Activated naive CD8-positive, alpha-beta T cell treated with anti-CD3 and anti-CD28 coated beads, Interleukin-2, amount 50 U/mL, for 24 hours (primary cell): ENCODE data around the gene XRRA1.
"Not testable (repeated sequence)": the region's sequence is repeated elsewhere in the genome, so short reads cannot be mapped to it uniquely, and the experiment has no call there.

Source experiments
- ATAC-seq: fragments of 150-1000 bp; cut with Tn5 transposase; one replicate; pipeline ENCODE4 v1.10.0; 2021
- DNase-seq: peaks from one replicate; pipeline ENCODE4 v3.0.0; 2021
- H3K27ac Mint-ChIP-seq: one replicate; pipeline ENCODE4 v1.8.0; 2021; ENCODE audit warnings: mild to moderate bottlenecking, mixed read lengths
- H3K27me3 Mint-ChIP-seq: one replicate; pipeline ENCODE4 v1.8.0; 2021; ENCODE audit warnings: mixed read lengths
- H3K36me3 Mint-ChIP-seq: one replicate; pipeline ENCODE4 v1.8.0; 2021; ENCODE audit warnings: low read depth, mixed read lengths
- H3K4me1 Mint-ChIP-seq: one replicate; pipeline ENCODE4 v1.8.0; 2021; ENCODE audit warnings: mixed read lengths
- H3K4me3 Mint-ChIP-seq: one replicate; pipeline ENCODE4 v1.8.0; 2021; ENCODE audit warnings: mild to moderate bottlenecking, moderate library complexity, mixed read lengths
- H3K9me3 Mint-ChIP-seq: one replicate; pipeline ENCODE4 v1.8.0; 2021; ENCODE audit warnings: mixed read lengths

Gene XRRA1

GRCh38 chr11:74895340-74896116 lies 53.4 kb downstream of the XRRA1 start:
- no peaks in the 10 kb centered on the region for H3K4me1 Mint-ChIP-seq
- H3K27me3 Mint-ChIP-seq: no peaks in the 10 kb centered on the region
- ATAC-seq (no peak), DNase-seq (no peak)
- no peak overlapping the region for H3K27ac Mint-ChIP-seq
- H3K4me3 Mint-ChIP-seq: no peak overlapping the region
- H3K9me3 Mint-ChIP-seq: peaks cover 53% of the 10 kb centered on the region
- peaks cover 61% of the 10 kb centered on the region for H3K36me3 Mint-ChIP-seq

- ATAC-seq, DNase-seq, H3K27ac Mint-ChIP-seq, H3K4me3 Mint-ChIP-seq, H3K27me3 Mint-ChIP-seq, H3K4me1 Mint-ChIP-seq: not testable (repeated sequence)
- H3K36me3 Mint-ChIP-seq: peaks cover 64% of the 10 kb centered on the region
- peaks cover 57% of the 10 kb centered on the region for H3K9me3 Mint-ChIP-seq
These were observed 55.9 kb downstream of the XRRA1 start for GRCh38 chr11:74893015-74893414.

GRCh38 chr11:74877132-74877531 lies 71.8 kb downstream of the XRRA1 start:
- Mint-ChIP-seq H3K27me3 (no peaks in the 10 kb centered on the region), H3K9me3 (peaks cover 19% of the 10 kb centered on the region), H3K36me3 (peaks cover 47% of the 10 kb centered on the region), H3K27ac (no peak overlapping the region), H3K4me1 (no peaks in the 10 kb centered on the region), H3K4me3 (no peak overlapping the region)
- ATAC-seq (no peak), DNase-seq (peak; percentile 6)

- H3K9me3 Mint-ChIP-seq: peaks cover 59% of the 10 kb centered on the region
- no peak overlapping the region for H3K27ac Mint-ChIP-seq
- peaks cover 90% of the 10 kb centered on the region for H3K36me3 Mint-ChIP-seq
- no peaks in the 10 kb centered on the region for H3K27me3 Mint-ChIP-seq
- ATAC-seq (no peak), DNase-seq (no peak)
- H3K4me3 Mint-ChIP-seq: no peak overlapping the region
- H3K4me1 Mint-ChIP-seq: no peaks in the 10 kb centered on the region
These were observed 77.9 kb downstream of the XRRA1 start for GRCh38 chr11:74871037-74871436.

- H3K4me1 Mint-ChIP-seq: no peaks in the 10 kb centered on the region
- ATAC-seq: no peak
- peaks cover 61% of the 10 kb centered on the region for H3K9me3 Mint-ChIP-seq
These were observed 78.4 kb downstream of the XRRA1 start for GRCh38 chr11:74870485-74870884.

GRCh38 chr11:74866557-74866956 lies 82.3 kb downstream of the XRRA1 start:
- Mint-ChIP-seq H3K36me3 (peaks cover 94% of the 10 kb centered on the region), H3K9me3 (peaks cover 69% of the 10 kb centered on the region), H3K4me3 (no peak overlapping the region), H3K27ac (no peak overlapping the region), H3K4me1 (peaks cover 2% of the 10 kb centered on the region), H3K27me3 (no peaks in the 10 kb centered on the region)
- ATAC-seq: no peak
- no peak for DNase-seq

More at GRCh38 chr11:74870485-74870884, 78.4 kb downstream of the XRRA1 start:
- no peak overlapping the region for H3K4me3 Mint-ChIP-seq
- no peaks in the 10 kb centered on the region for H3K27me3 Mint-ChIP-seq
- no peak overlapping the region for H3K27ac Mint-ChIP-seq
- no peak for DNase-seq
- H3K36me3 Mint-ChIP-seq: peaks cover 91% of the 10 kb centered on the region

- no peak overlapping the region for H3K27ac Mint-ChIP-seq
- peaks cover 57% of the 10 kb centered on the region for H3K9me3 Mint-ChIP-seq
- no peak for ATAC-seq
These were observed 85.5 kb downstream of the XRRA1 start for GRCh38 chr11:74863410-74863809.

DNA sequence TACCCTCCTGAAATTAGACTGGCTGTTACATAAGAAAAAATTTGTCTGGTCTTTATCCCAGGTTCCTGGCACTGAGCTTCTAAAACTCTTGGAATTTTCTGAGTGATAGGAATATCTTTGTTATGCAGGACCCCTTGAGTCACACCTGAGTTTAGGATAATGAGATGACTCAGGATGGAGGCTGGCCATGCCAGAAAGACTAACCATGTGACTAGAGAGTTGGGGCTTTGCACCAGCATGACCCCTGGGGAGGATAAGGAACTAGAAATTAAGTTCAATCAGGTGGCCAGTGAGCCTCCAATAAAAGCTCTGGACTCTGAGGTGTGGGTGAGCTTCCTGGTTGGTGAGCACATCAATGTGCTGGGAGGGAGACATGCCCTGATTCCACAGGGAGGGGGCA lies 88.1 kb downstream of the XRRA1 start:
- peaks cover 2% of the 10 kb centered on the region for H3K4me1 Mint-ChIP-seq
- no peaks in the 10 kb centered on the region for H3K27me3 Mint-ChIP-seq
- H3K36me3 Mint-ChIP-seq: peaks cover 79% of the 10 kb centered on the region
- ATAC-seq (no peak), DNase-seq (no peak)
- no peak overlapping the region for H3K27ac Mint-ChIP-seq
- H3K4me3 Mint-ChIP-seq: no peak overlapping the region
- peaks cover 35% of the 10 kb centered on the region for H3K9me3 Mint-ChIP-seq

More at GRCh38 chr11:74863410-74863809, 85.5 kb downstream of the XRRA1 start:
- Mint-ChIP-seq H3K4me1 (peaks cover 2% of the 10 kb centered on the region), H3K27me3 (no peaks in the 10 kb centered on the region), H3K4me3 (no peak overlapping the region), H3K36me3 (peaks cover 92% of the 10 kb centered on the region)
- no peak for DNase-seq

GRCh38 chr11:74853223-74853622 lies 95.7 kb downstream of the XRRA1 start:
- no peak overlapping the region for H3K4me3 Mint-ChIP-seq
- ATAC-seq (no peak), DNase-seq (no peak)
- H3K27me3 Mint-ChIP-seq: no peaks in the 10 kb centered on the region
- H3K27ac Mint-ChIP-seq: no peak overlapping the region
- H3K4me1 Mint-ChIP-seq: no peaks in the 10 kb centered on the region
- H3K36me3 Mint-ChIP-seq: peaks cover 42% of the 10 kb centered on the region
- no peaks in the 10 kb centered on the region for H3K9me3 Mint-ChIP-seq

GRCh38 chr11:74849525-74850391 lies 99.1 kb downstream of the XRRA1 start:
- DNase-seq (no peak), ATAC-seq (no peak)
- H3K9me3 Mint-ChIP-seq: no peaks in the 10 kb centered on the region
- H3K27me3 Mint-ChIP-seq: no peaks in the 10 kb centered on the region
- peaks cover 5% of the 10 kb centered on the region for H3K4me1 Mint-ChIP-seq
- no peak overlapping the region for H3K4me3 Mint-ChIP-seq
- H3K36me3 Mint-ChIP-seq: peaks cover 34% of the 10 kb centered on the region
- no peak overlapping the region for H3K27ac Mint-ChIP-seq

DNA sequence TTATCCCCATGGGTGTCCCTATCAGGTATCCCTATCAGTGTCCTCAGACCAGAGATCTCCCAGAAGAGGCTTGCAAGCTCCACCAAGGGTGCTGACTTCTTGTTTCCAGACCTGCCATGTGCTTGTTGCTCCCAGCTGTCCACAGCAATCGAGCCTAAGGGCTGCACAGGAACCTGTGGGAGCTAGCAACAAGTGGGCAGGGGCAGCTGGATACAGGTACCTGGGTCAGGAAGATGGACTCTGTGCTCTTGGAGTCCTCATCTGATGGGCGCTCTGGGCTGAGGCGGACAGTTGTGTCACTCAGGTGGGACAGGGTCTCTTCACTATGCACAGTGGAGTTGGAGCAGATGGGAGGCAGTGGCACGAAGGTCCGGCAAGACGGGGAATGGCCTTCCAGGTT lies 101.0 kb downstream of the XRRA1 start:
- ATAC-seq (no peak), DNase-seq (no peak)
- Mint-ChIP-seq H3K27ac (no peak overlapping the region), H3K9me3 (no peaks in the 10 kb centered on the region), H3K4me3 (no peak overlapping the region), H3K27me3 (no peaks in the 10 kb centered on the region), H3K36me3 (peaks cover 39% of the 10 kb centered on the region), H3K4me1 (peaks cover 5% of the 10 kb centered on the region)

- Mint-ChIP-seq H3K27me3 (no peaks in the 10 kb centered on the region), H3K36me3 (peaks cover 38% of the 10 kb centered on the region), H3K4me1 (peaks cover 5% of the 10 kb centered on the region), H3K27ac (no peak overlapping the region), H3K9me3 (no peaks in the 10 kb centered on the region), H3K4me3 (no peak overlapping the region)
- DNase-seq: no peak
- no peak for ATAC-seq
These were observed 101.5 kb downstream of the XRRA1 start for GRCh38 chr11:74847395-74847794.

GRCh38 chr11:74846770-74847169 lies 102.1 kb downstream of the XRRA1 start:
- Mint-ChIP-seq H3K9me3 (no peaks in the 10 kb centered on the region), H3K27ac (no peak overlapping the region), H3K4me1 (peaks cover 5% of the 10 kb centered on the region), H3K27me3 (no peaks in the 10 kb centered on the region), H3K36me3 (peaks cover 33% of the 10 kb centered on the region), H3K4me3 (no peak overlapping the region)
- no peak for ATAC-seq
- DNase-seq: no peak

DNA sequence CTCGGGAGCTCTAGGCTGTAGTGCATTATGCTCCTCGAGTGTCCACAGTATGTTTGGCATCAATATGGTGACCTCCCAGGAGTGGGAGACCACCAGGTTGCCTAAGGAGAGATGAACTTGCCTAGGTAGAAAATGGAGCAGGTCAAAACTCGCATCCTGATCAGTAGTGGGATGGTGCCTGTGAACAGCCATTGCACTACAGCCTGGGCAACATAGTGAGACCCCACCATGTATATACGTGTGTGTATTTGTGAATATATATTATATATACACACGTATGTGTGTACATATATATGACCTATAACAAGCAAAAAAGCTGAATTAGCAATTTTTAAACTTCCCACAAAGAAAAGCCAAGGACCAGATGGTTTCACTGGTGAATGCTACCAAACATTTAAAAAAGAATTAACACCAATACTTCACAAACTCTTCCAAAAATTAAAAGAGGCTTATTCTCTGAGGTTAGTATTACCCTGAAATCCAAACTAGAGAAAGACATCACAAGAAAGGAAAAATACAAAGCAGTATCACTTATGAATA lies 102.8 kb downstream of the XRRA1 start:
- H3K36me3 Mint-ChIP-seq: peaks cover 25% of the 10 kb centered on the region
- ATAC-seq: no peak

GRCh38 chr11:74844865-74845264 lies 104.0 kb downstream of the XRRA1 start:
- no peak for ATAC-seq
- H3K27ac Mint-ChIP-seq: no peak overlapping the region
- H3K4me3 Mint-ChIP-seq: no peak overlapping the region
- H3K27me3 Mint-ChIP-seq: no peaks in the 10 kb centered on the region
- no peaks in the 10 kb centered on the region for H3K9me3 Mint-ChIP-seq
- H3K36me3 Mint-ChIP-seq: peaks cover 30% of the 10 kb centered on the region
- H3K4me1 Mint-ChIP-seq: peaks cover 5% of the 10 kb centered on the region
- no peak for DNase-seq

More for the DNA sequence above, 102.8 kb downstream of the XRRA1 start:
- H3K4me3 Mint-ChIP-seq: no peak overlapping the region
- no peak for DNase-seq
- H3K9me3 Mint-ChIP-seq: no peaks in the 10 kb centered on the region
- no peaks in the 10 kb centered on the region for H3K27me3 Mint-ChIP-seq
- peaks cover 5% of the 10 kb centered on the region for H3K4me1 Mint-ChIP-seq
- no peak overlapping the region for H3K27ac Mint-ChIP-seq
